ENCODE data around the gene GPRIN3. TPM values are rescaled to one million over a fixed set of nuclear protein-coding genes. Genes with fewer than 3 reads are reported as not detected.

GPRIN3 gene
- total RNA-seq, 2 donors from 2014 or later, result 5.2 to 7.8 TPM

- H3K4me1 ChIP-seq, result no peaks in the 10 kb centered on the region
- H3K4me3 ChIP-seq, result no peak overlapping the region
- H3K27ac ChIP-seq, result no peak overlapping the region
- H3K36me3 ChIP-seq, result no peaks in the 10 kb centered on the region
- DNase-seq (ENCODE audit: low spot score), result no peak
- no peaks in the 10 kb centered on the region for H3K27me3 ChIP-seq
- TF ChIP-seq CTCF (IDR thresholded peaks at IDR 0.05), result no peak
- H3K9me3 ChIP-seq, result no peaks in the 10 kb centered on the region
Measured at GRCh38 chr4:89197920-89198319, 109.7 kb downstream of the GPRIN3 start.

- H3K27ac ChIP-seq, result no peak overlapping the region
- TF ChIP-seq CTCF (IDR thresholded peaks at IDR 0.05), result no peak
- no peaks in the 10 kb centered on the region for H3K9me3 ChIP-seq
- DNase-seq (ENCODE audit: low spot score), result no peak
- no peaks in the 10 kb centered on the region for H3K4me1 ChIP-seq
- H3K27me3 ChIP-seq, result no peaks in the 10 kb centered on the region
- H3K4me3 ChIP-seq, result no peak overlapping the region
- no peaks in the 10 kb centered on the region for H3K36me3 ChIP-seq
Measured at GRCh38 chr4:89196745-89197144, 110.9 kb downstream of the GPRIN3 start.

- Histone ChIP-seq H3K4me1 (no peaks in the 10 kb centered on the region), H3K27ac (no peak overlapping the region), H3K36me3 (no peaks in the 10 kb centered on the region), H3K27me3 (no peaks in the 10 kb centered on the region), H3K4me3 (no peak overlapping the region), H3K9me3 (no peaks in the 10 kb centered on the region)
- DNase-seq (ENCODE audit: low spot score), result no peak
- no peak for TF ChIP-seq CTCF (IDR thresholded peaks at IDR 0.05)
Measured at GRCh38 chr4:89196056-89196674, 111.4 kb downstream of the GPRIN3 start.

GRCh38 chr4:89193843-89194242 lies 113.8 kb downstream of the GPRIN3 start:
- TF ChIP-seq CTCF (IDR thresholded peaks at IDR 0.05), result no peak
- Histone ChIP-seq H3K36me3 (no peaks in the 10 kb centered on the region), H3K9me3 (no peaks in the 10 kb centered on the region), H3K4me1 (no peaks in the 10 kb centered on the region), H3K4me3 (no peak overlapping the region), H3K27me3 (no peaks in the 10 kb centered on the region), H3K27ac (no peak overlapping the region)
- no peak for DNase-seq (ENCODE audit: low spot score)

Other genes starting within 250 kb of the GPRIN3 start
- 1 to 10 TPM; 1.5 to 2.3 TPM for gene TIGD2, start 196.3 kb downstream of the GPRIN3 start, total RNA-seq

Data from right atrium auricular region (tissue), 2 donors.